Activated T-helper 2 cell treated with anti-CD3 and anti-CD28 coated beads, Interferon-gamma antibody, Interleukin-2, Interleukin-4, amounts not matched to agents 10 μg/mL and 5 μg/mL and 100 μg/mL, durations not matched to agents 14 hours and 24 hours and 36 hours (primary cell): ENCODE data around the gene ADAM12. TPM values are rescaled to one million over a fixed set of nuclear protein-coding genes. Genes with fewer than 3 reads are reported as not detected.
"Not testable (repeated sequence)": the region's sequence is repeated elsewhere in the genome, so short reads cannot be mapped to it uniquely, and the experiment has no call there.

Experiments
- DNase-seq: peaks from one replicate; pipeline ENCODE4 v3.0.0; 2021; ENCODE audit warnings: low spot score
- H3K27ac Mint-ChIP-seq: one replicate; pipeline ENCODE4 v1.8.0; 2021; ENCODE audit warnings: mixed read lengths
- H3K27me3 Mint-ChIP-seq: one replicate; pipeline ENCODE4 v1.8.0; 2021; ENCODE audit warnings: low read depth, mixed read lengths
- H3K36me3 Mint-ChIP-seq: one replicate; pipeline ENCODE4 v1.8.0; 2021; ENCODE audit warnings: low read depth, mixed read lengths
- H3K4me1 Mint-ChIP-seq: one replicate; pipeline ENCODE4 v1.8.0; 2021; ENCODE audit warnings: low read depth, mixed read lengths
- H3K4me3 Mint-ChIP-seq: one replicate; pipeline ENCODE4 v1.8.0; 2021; ENCODE audit warnings: low read depth, mild to moderate bottlenecking, moderate library complexity, mixed read lengths
- H3K9me3 Mint-ChIP-seq: one replicate; pipeline ENCODE4 v1.8.0; 2021; ENCODE audit warnings: mixed read lengths
- intact Hi-C: fragments of 100-400 bp; cut with micrococcal nuclease; formaldehyde crosslinking; loops from one replicate; pipeline ENCODE4 v1.15.1; 2023
- total RNA-seq: library from RNA; stranded (reverse); gene quantifications from 2 replicates; pipeline ENCODE4 v1.2.3, GENCODE V29; 2022

The ADAM12 gene
- total RNA-seq, 1 donor from 2014 or later: 0.05 TPM

DNA sequence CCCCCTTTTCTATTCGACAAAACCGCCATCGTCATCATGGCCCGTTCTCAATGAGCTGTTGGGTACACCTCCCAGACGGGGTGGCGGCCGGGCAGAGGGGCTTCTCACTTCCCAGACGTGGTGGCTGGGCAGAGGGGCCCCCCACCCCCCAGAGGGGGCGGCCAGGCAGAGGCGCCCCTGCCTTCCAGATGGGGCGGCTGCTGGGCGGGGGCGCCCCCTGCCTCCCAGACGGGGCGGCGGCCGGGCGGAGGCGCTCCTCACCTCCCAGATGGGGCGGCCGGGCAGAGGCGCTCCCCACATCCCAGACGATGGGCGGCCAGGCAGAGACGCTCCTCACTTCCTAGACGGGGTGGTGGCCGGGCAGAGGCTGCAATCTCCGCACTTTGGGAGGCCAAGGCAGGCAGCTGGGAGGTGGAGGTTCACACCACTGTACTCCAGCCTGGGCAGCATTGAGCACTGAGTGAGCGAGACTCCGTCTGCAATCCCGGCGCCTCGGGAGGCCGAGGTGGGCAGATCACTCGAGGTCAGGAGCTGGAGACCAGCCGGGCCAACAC lies 418.1 kb downstream of the ADAM12 start:
- H3K4me1 Mint-ChIP-seq, intact Hi-C loops, H3K36me3 Mint-ChIP-seq, H3K27ac Mint-ChIP-seq, H3K27me3 Mint-ChIP-seq, DNase-seq, H3K9me3 Mint-ChIP-seq, H3K4me3 Mint-ChIP-seq: not testable (repeated sequence)

DNA sequence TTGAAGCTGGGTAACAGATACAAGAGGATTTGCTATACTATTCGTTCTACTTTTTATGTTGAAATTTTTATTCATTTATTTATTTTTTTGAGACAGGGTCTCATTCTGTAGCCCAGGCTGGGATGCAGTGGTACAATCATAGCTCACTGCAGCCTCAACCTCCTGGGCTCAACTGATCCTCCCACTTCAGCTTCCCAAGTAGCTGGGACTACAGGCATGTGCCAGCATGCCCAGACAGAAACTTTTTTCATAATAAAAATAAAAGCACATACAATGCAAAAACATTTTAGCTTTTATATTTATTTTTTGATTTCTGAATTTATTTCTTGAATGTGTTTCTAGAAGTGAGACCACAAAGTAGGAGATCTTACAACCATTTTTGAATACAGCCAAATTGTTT lies 420.7 kb downstream of the ADAM12 start:
- no peak for DNase-seq
- intact Hi-C loops: no loop called here
- Mint-ChIP-seq H3K27ac (no peak overlapping the region), H3K4me3 (no peak overlapping the region), H3K9me3 (no peaks in the 10 kb centered on the region), H3K36me3 (no peaks in the 10 kb centered on the region), H3K27me3 (no peaks in the 10 kb centered on the region), H3K4me1 (no peaks in the 10 kb centered on the region)

DNA sequence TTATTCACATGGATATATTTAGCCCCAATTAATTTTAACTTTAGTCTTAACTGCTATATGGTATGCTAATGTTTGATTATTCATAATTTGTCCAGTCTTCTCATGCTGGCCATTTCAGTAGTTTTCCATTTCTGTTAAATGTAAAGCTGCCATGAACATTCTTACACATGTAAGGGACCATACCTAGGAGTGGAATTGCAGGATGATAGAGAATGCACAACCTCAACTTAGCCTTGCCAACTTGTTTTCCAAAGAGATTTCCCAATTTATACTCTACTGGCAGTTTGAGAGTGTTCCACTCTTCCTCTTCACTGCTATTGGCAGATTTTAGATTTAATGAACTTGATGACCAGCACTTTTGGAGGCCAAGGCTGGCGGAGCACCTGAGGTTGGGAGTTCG lies 423.7 kb downstream of the ADAM12 start:
- DNase-seq: no peak
- Mint-ChIP-seq H3K27ac (no peak overlapping the region), H3K4me3 (no peak overlapping the region), H3K36me3 (no peaks in the 10 kb centered on the region), H3K27me3 (no peaks in the 10 kb centered on the region), H3K4me1 (no peaks in the 10 kb centered on the region), H3K9me3 (no peaks in the 10 kb centered on the region)
- intact Hi-C loops: no loop called here
